ENCODE data around the gene TEAD1. TPM values are rescaled to one million over a fixed set of nuclear protein-coding genes. Genes with fewer than 3 reads are reported as not detected.

TEAD1 gene
- total RNA-seq, 4 donors from 2014 or later, result 46.4 to 214 (median 61.2) TPM

DNA sequence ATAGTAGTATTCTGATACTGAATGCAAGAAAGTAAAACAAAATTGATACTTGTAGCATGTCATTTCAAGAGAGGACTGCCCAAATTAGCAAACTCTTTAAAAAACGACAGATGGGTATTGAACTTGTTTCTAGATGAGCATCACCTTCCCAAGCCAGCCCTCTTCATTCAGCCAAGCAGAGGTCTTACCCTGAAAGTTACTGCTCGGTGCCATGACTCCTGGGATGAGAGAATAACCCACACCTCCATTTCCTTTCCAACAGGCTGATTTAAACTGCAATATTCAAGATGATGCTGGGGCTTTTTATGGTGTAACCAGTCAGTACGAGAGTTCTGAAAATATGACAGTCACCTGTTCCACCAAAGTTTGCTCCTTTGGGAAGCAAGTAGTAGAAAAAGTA, 250.4 kb downstream of the TEAD1 start:
- H3K27me3 ChIP-seq, result no peaks in the 10 kb centered on the region
- intact Hi-C loops (cut with DNase I; ENCODE audit: low total_unique reads), result no loop called here
- in situ Hi-C loops (cut with MboI; ENCODE audit: low pct_ligation_motif_present in 1 of 4, low pct_unique_long_range_greater_than_20kb in 1 of 4, low sequenced_read_pairs in 3 of 4), result no loop called here
- H3K9me3 ChIP-seq, result no peaks in the 10 kb centered on the region
- no peak for TF ChIP-seq EP300 (IDR thresholded peaks at IDR 0.05; ENCODE audit: low read depth)
- no peak for TF ChIP-seq POLR2A (IDR thresholded peaks at IDR 0.05)
- TF ChIP-seq POLR2AphosphoS5 (IDR thresholded peaks at IDR 0.05), result no peak
- TF ChIP-seq, protein P1, sequence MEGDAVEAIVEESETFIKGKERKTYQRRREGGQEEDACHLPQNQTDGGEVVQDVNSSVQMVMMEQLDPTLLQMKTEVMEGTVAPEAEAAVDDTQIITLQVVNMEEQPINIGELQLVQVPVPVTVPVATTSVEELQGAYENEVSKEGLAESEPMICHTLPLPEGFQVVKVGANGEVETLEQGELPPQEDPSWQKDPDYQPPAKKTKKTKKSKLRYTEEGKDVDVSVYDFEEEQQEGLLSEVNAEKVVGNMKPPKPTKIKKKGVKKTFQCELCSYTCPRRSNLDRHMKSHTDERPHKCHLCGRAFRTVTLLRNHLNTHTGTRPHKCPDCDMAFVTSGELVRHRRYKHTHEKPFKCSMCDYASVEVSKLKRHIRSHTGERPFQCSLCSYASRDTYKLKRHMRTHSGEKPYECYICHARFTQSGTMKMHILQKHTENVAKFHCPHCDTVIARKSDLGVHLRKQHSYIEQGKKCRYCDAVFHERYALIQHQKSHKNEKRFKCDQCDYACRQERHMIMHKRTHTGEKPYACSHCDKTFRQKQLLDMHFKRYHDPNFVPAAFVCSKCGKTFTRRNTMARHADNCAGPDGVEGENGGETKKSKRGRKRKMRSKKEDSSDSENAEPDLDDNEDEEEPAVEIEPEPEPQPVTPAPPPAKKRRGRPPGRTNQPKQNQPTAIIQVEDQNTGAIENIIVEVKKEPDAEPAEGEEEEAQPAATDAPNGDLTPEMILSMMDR (IDR thresholded peaks at IDR 0.05), result no peak
- H3K36me3 ChIP-seq, result no peaks in the 10 kb centered on the region
- no peaks in the 10 kb centered on the region for H3K4me1 ChIP-seq
- WGBS, 2 donors (ENCODE audit: low coverage in 1 of 2), result 64 to 72% methylated on average over 3 of the region's 3 CpGs
- no peak overlapping the region for H3K4me3 ChIP-seq
- no peak for DNase-seq
- no peak overlapping the region for H3K27ac ChIP-seq

DNA sequence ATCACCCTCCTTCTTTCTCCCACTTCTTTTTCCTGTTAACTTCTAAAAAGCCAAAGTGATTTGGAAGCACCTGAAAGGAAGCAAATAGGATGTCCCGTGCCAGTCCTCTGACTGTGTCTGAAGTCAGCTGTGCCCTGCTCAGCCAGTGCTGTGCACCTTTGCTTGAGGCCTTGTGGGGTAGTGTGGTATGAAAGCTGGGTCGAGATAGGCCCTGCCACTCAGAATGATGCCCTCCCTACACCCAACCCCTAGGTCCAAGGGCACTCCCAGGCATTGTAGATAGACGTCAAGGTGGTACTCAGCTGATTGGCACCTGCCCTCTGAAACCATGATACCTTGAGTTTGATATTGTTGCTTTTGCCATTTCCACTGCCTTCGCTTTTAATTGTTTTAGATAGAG, 251.3 kb downstream of the TEAD1 start:
- intact Hi-C loops (cut with DNase I; ENCODE audit: low total_unique reads) (no loop called here), in situ Hi-C loops (cut with MboI; ENCODE audit: low pct_ligation_motif_present in 1 of 4, low pct_unique_long_range_greater_than_20kb in 1 of 4, low sequenced_read_pairs in 3 of 4) (no loop called here)
- Histone ChIP-seq H3K4me3 (no peak overlapping the region), H3K4me1 (no peaks in the 10 kb centered on the region), H3K27me3 (no peaks in the 10 kb centered on the region), H3K27ac (no peak overlapping the region), H3K36me3 (peaks cover 0 to 3% (median 0%) of the 10 kb centered on the region in 4 donors), H3K9me3 (no peaks in the 10 kb centered on the region)
- DNase-seq, result no peak
- WGBS, 2 donors (ENCODE audit: low coverage in 1 of 2), result 69% methylated on average over 4 of the region's 4 CpGs; no CpG with 5 or more reads in 1 of the 2 donors
- TF ChIP-seq POLR2AphosphoS5 (IDR thresholded peaks at IDR 0.05) (no peak), EP300 (IDR thresholded peaks at IDR 0.05; ENCODE audit: low read depth) (no peak), POLR2A (IDR thresholded peaks at IDR 0.05) (no peak)

DNA sequence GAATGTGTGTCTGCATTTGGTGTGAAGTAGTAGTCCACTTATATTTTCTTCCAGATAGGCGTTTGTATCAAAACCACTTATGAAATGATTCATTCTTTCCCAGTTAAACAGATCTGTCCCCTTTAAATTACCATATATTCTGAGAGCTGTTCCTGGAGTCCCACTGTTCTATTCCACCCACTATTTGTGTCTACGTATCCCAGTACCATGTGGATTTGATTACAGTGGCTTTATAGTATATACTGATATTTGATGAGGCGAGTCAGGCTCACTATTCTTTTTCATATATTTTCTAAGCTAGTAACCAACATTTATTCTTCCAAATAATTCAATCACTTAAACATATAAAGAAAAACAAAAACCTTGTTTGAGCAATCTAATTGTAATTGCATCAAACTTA, 253.0 kb downstream of the TEAD1 start:
- intact Hi-C loops (cut with DNase I; ENCODE audit: low total_unique reads), result no loop called here
- Histone ChIP-seq H3K27me3 (no peaks in the 10 kb centered on the region), H3K36me3 (peaks cover 0 to 10% (median 0%) of the 10 kb centered on the region in 4 donors), H3K4me1 (no peaks in the 10 kb centered on the region), H3K9me3 (no peaks in the 10 kb centered on the region), H3K4me3 (no peak overlapping the region), H3K27ac (no peak overlapping the region)
- no peak for DNase-seq
- no peak for TF ChIP-seq EP300 (IDR thresholded peaks at IDR 0.05; ENCODE audit: low read depth)
- no peak for TF ChIP-seq POLR2A (IDR thresholded peaks at IDR 0.05)
- no peak for TF ChIP-seq POLR2AphosphoS5 (IDR thresholded peaks at IDR 0.05)
- TF ChIP-seq, protein P1 (IDR thresholded peaks at IDR 0.05), result no peak
- in situ Hi-C loops (cut with MboI; ENCODE audit: low pct_ligation_motif_present in 1 of 4, low pct_unique_long_range_greater_than_20kb in 1 of 4, low sequenced_read_pairs in 3 of 4), result no loop called here
- WGBS, 2 donors (ENCODE audit: low coverage in 1 of 2), result 79 to 85% methylated on average over 3 of the region's 3 CpGs

DNA sequence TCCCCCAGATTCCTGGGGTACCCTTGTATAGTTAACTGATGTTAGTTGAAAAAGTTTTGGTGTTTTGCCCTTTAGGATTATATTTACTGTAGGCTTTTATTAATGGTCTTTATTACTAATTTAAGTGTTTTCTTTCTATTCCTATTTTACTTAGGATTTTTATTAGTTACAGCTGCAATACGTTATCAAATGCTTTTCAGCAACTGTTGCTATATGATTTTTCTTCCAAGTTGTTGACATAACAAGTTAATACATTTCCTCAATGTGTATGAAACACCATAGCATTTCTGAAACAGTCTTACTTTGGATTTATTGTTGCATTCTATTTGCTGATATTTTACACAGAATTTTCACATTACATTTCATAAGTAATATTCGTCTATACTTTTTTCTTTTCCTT, 253.7 kb downstream of the TEAD1 start:
- Histone ChIP-seq H3K36me3 (peaks cover 0 to 10% (median 0%) of the 10 kb centered on the region in 4 donors), H3K27me3 (no peaks in the 10 kb centered on the region), H3K27ac (no peak overlapping the region), H3K4me1 (no peaks in the 10 kb centered on the region), H3K9me3 (no peaks in the 10 kb centered on the region), H3K4me3 (no peak overlapping the region)
- no peak for DNase-seq
- no peak for TF ChIP-seq EP300 (IDR thresholded peaks at IDR 0.05; ENCODE audit: low read depth)
- TF ChIP-seq, protein P1 (IDR thresholded peaks at IDR 0.05), result no peak
- TF ChIP-seq POLR2AphosphoS5 (IDR thresholded peaks at IDR 0.05), result no peak
- no peak for TF ChIP-seq POLR2A (IDR thresholded peaks at IDR 0.05)
- in situ Hi-C loops (cut with MboI; ENCODE audit: low pct_ligation_motif_present in 1 of 4, low pct_unique_long_range_greater_than_20kb in 1 of 4, low sequenced_read_pairs in 3 of 4), result no loop called here
- intact Hi-C loops (cut with DNase I; ENCODE audit: low total_unique reads), result no loop called here
- WGBS, 2 donors (ENCODE audit: low coverage in 1 of 2), result 80 to 83% methylated on average over 1 to 2 of the region's 2 CpGs

DNA sequence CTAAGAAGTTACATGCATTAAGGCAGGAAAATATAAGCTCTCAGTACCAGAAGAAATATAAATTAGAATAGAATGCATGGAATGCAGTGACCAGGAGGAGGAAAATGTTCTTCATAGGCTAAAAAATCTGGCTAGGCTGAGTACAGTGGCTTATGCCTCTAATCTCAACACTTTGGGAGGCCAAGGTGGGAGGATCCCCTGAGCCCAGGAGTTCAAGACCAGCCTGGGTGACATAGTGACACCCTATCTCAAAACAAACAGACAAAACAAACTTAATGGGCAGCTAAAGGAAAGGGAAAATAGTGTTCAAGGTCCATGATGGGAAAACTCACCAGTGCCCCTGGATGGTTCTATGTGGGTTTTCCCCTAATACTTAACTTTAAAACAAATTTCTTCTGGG, 256.6 kb downstream of the TEAD1 start:
- Histone ChIP-seq H3K27ac (no peak overlapping the region), H3K36me3 (peaks cover 0 to 10% (median 0%) of the 10 kb centered on the region in 4 donors), H3K9me3 (no peaks in the 10 kb centered on the region), H3K4me1 (no peaks in the 10 kb centered on the region), H3K4me3 (no peak overlapping the region), H3K27me3 (no peaks in the 10 kb centered on the region)
- TF ChIP-seq POLR2A (IDR thresholded peaks at IDR 0.05) (no peak), EP300 (IDR thresholded peaks at IDR 0.05; ENCODE audit: low read depth) (no peak)
- intact Hi-C loops (cut with DNase I; ENCODE audit: low total_unique reads), result no loop called here
- DNase-seq, result no peak
- in situ Hi-C loops (cut with MboI; ENCODE audit: low pct_ligation_motif_present in 1 of 4, low pct_unique_long_range_greater_than_20kb in 1 of 4, low sequenced_read_pairs in 3 of 4), result no loop called here
